HEK293T (cell line): ENCODE measurements around the gene CDHR2.

Source experiments
- CTBP1 ChIP-seq: fragments of 450-650 bp; IDR thresholded peaks from 2 replicates; pipeline ENCODE4 v1.6.1; 2016; ENCODE audit warnings: borderline replicate concordance
- SP1 ChIP-seq: fragments of 450-650 bp; IDR thresholded peaks from 2 replicates; pipeline ENCODE4 v1.6.1; 2017
- SUZ12 ChIP-seq: fragments of 450-650 bp; IDR thresholded peaks from 2 replicates; pipeline ENCODE4 v1.6.1; 2016; ENCODE audit warnings: mild to moderate bottlenecking

DNA sequence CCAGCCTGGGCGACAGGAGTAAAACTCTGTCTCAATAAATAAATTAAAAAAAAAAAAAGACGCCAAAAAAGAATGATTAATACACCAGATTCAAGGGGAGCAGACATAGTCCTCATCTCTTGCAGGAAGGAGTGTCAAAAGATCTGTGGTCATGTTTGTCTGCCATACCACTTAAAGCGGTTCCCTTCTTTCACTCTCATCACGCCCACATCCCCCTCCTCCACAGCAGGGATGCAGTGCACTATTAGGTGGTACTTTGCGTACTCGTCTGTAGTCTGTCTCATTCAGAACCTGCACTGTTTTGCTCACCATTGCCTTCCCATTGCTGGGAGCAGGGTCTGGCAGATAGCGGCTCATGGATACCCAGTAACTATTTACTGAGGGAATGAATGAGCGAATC lies 11.2 kb downstream of the CDHR2 start:
- no peak for TF ChIP-seq SP1
- TF ChIP-seq SUZ12, result no peak
- no peak for TF ChIP-seq CTBP1
